Small intestine (tissue), 7 donors: ENCODE data around the gene FOXF2. TPM values are rescaled to one million over a fixed set of nuclear protein-coding genes. Genes with fewer than 3 reads are reported as not detected.
"Not testable (repeated sequence)": the region's sequence is repeated elsewhere in the genome, so short reads cannot be mapped to it uniquely, and the experiment has no call there.

Experiments used
- DNase-seq, 2 donors: peaks; one replicate each; pipeline versions ENCODE4 v3.0.0 to v3.0.0-alpha.2; 2013
- FAIRE-seq: peaks from 2 replicates; lab custom pipeline; 2012; peaks lifted over from hg19 to GRCh38; lab: Jason Lieb, UNC
- H3K27ac ChIP-seq, 3 donors: one replicate each; pipeline ENCODE4 v1.5.1; 2013; ENCODE audit warnings: low read length in 2 of 3, mild to moderate bottlenecking in 2 of 3, control low read depth in 1 of 3, inconsistent platforms in 1 of 3, low read depth in 1 of 3, moderate library complexity in 1 of 3
- H3K27me3 ChIP-seq, 3 donors: one replicate each; pipeline ENCODE4 v1.6.1; 2013; ENCODE audit warnings: low read length in 3 of 3, inconsistent platforms in 1 of 3; ENCODE audit not compliant: control insufficient read depth in 3 of 3, insufficient read depth in 3 of 3
- H3K36me3 ChIP-seq, 3 donors: one replicate each; pipeline ENCODE4 v1.6.1; 2013; ENCODE audit warnings: low read length in 3 of 3, inconsistent platforms in 1 of 3, low read depth in 1 of 3, mild to moderate bottlenecking in 1 of 3, moderate library complexity in 1 of 3; ENCODE audit not compliant: control insufficient read depth in 3 of 3, insufficient read depth in 2 of 3
- H3K4me1 ChIP-seq, 3 donors: one replicate each; pipeline ENCODE4 v1.6.1; 2013; ENCODE audit warnings: low read length in 2 of 3, inconsistent platforms in 1 of 3, low read depth in 1 of 3, mild to moderate bottlenecking in 1 of 3, moderate library complexity in 1 of 3; ENCODE audit not compliant: control insufficient read depth in 3 of 3, insufficient read depth in 2 of 3
- H3K4me3 ChIP-seq, 3 donors: one replicate each; pipeline ENCODE4 v1.5.1; 2013; ENCODE audit warnings: low read length in 3 of 3, control low read depth in 1 of 3, inconsistent platforms in 1 of 3, low read depth in 1 of 3, mild to moderate bottlenecking in 1 of 3, moderate library complexity in 1 of 3
- H3K9me3 ChIP-seq, 2 donors: one replicate each; pipeline ENCODE4 v1.6.1; 2013; ENCODE audit warnings: low read depth in 1 of 2, low read length in 1 of 2; ENCODE audit not compliant: control insufficient read depth in 2 of 2, insufficient read depth in 1 of 2
- WGBS, 3 donors: extraction: QIAGEN DNeasy Blood & Tissue Kit; methylation state at CpG; one replicate each; pipeline ENCODE4 v1.1.7; 2013; 5-methylcytosine and 5-hydroxymethylcytosine counted together
- polyA plus RNA-seq, 4 donors: library from polyadenylated mRNA; stranded (reverse) in 3 of 4; unstranded in 1 of 4; fragments of 200-250 nt in 3 of 4; fragments of 120-200 nt in 1 of 4; gene quantifications; one replicate each; pipeline versions ENCODE4 v1.2.1 to v1.2.3, GENCODE V29; 2013
- donor health status: healthy with polysubstance abuse.
- donor health status: control.
- donor health status: control.
- donor health status: Bipolar disorder and iron deficiency.
- donor health status: healthy.

The FOXF2 gene
- polyA plus RNA-seq, 4 donors: 0.45 to 23.3 (median 8.3) TPM

DNA sequence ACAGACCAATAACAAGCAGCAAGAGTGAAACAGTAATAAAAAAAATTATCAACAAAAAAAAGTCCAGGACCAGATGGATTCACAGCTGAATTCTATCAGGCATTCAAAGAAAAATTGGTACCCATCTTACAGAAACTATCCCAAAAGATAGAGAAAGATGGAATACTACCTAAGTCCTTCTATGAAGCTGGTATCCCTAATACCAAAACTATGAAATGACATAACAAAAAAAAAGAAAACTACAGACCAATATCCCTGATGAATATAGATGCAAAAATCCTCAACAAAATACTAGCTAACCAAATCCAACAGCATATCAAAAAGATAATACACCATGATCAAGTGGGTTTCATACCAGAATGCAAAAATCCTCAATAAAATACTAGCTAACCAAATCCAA is 34.3 kb upstream of the FOXF2 start:
- not testable (repeated sequence) for DNase-seq, H3K9me3 ChIP-seq, H3K4me3 ChIP-seq, H3K4me1 ChIP-seq, H3K36me3 ChIP-seq, FAIRE-seq, H3K27ac ChIP-seq, H3K27me3 ChIP-seq

GRCh38 chr6:1361717-1362116 is 27.7 kb upstream of the FOXF2 start:
- not testable (repeated sequence) for H3K4me1 ChIP-seq, H3K4me3 ChIP-seq, H3K27ac ChIP-seq, FAIRE-seq, H3K9me3 ChIP-seq, H3K36me3 ChIP-seq, DNase-seq
- WGBS, 3 donors: 78 to 90% (median 80%) methylated on average over 4 of the region's 4 CpGs
- H3K27me3 ChIP-seq: peaks cover 0 to 17% (median 2%) of the 10 kb centered on the region in 3 donors

GRCh38 chr6:1362643-1363042 is 26.7 kb upstream of the FOXF2 start:
- Histone ChIP-seq H3K4me3 (no peak overlapping the region), H3K9me3 (no peaks in the 10 kb centered on the region), H3K27me3 (peaks cover 0 to 20% (median 2%) of the 10 kb centered on the region in 3 donors), H3K27ac (no peak overlapping the region), H3K36me3 (no peaks in the 10 kb centered on the region), H3K4me1 (no peaks in the 10 kb centered on the region)
- no peak for DNase-seq
- FAIRE-seq: no peak
- 83 to 89% (median 83%) methylated on average over 9 of the region's 9 CpGs for WGBS, 3 donors

GRCh38 chr6:1363298-1363697 is 26.1 kb upstream of the FOXF2 start:
- Histone ChIP-seq H3K27me3 (peaks cover 0 to 26% (median 2%) of the 10 kb centered on the region in 3 donors), H3K4me1 (no peaks in the 10 kb centered on the region), H3K9me3 (no peaks in the 10 kb centered on the region), H3K4me3 (no peak overlapping the region), H3K27ac (no peak overlapping the region), H3K36me3 (no peaks in the 10 kb centered on the region)
- WGBS, 3 donors: 80 to 90% (median 84%) methylated on average over 4 of the region's 4 CpGs
- no peak for DNase-seq
- no peak for FAIRE-seq

DNA sequence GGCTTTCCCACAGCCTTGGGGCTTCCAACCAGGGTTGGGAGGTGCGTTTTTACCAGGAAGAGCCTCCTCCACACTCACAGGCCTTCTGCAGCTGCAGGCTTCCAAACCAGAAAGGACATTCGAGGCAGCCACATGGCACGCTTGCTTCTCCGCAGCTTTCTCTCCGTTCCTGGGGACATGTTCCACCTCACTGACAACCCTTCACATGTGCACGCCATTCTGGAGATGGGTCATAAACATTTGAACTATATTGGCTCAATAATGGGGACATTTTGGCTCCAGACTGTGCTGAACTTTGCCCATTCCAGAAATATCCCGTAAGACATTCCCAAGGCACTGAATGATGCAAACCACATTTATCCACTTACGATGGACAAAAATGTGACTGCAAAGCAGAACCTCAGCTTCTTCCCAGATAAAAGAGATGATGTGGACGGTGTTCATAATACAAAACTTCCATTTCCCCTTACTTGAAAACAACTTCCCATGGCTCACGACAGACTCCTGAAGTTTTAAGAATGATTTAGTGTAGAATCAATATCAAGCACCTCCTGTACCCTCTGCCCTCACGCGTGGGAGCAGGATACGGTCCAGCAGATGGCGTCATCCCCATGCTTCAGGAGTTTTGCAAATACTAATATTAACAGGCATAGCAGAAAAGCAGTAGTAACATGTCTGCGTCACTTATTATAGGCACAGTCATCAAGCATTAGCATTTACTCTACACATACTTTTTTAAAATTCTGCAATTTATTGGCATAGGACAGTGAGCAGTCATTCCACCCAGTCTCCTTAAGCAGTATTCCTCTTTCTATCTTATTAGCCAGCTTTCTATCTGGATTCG is 25.4 kb upstream of the FOXF2 start:
- H3K27ac ChIP-seq: peak overlapping the region in 1 of 3 donors; percentile 32
- DNase-seq (peak in 1 of 2 donors; percentile 10), FAIRE-seq (no peak)

DNA sequence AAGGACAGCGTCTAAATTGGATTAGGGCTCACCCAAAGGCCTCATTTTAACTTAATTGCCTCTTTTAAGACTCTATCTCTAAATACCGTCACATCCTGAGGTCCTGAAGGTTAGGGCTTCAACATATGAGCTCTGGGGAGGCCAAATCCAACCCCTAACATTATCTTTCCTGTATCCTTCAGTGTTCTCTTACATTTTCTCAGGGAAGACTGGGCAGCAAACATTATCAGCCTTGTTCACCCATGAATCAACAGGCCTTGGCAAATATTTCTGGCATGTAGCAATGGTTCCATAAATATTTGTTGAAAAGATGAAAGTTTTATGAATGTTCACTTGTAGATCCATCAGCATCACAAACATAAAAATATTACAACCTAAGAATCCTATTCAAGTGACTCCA is 24.6 kb upstream of the FOXF2 start:
- DNase-seq: no peak
- Histone ChIP-seq H3K9me3 (peaks cover 0 to 2% of the 10 kb centered on the region in 2 donors), H3K4me1 (no peaks in the 10 kb centered on the region), H3K4me3 (no peak overlapping the region), H3K27ac (peak overlapping the region in 1 of 3 donors; percentile 32), H3K36me3 (no peaks in the 10 kb centered on the region), H3K27me3 (peaks cover 0 to 34% (median 4%) of the 10 kb centered on the region in 3 donors)
- WGBS, 3 donors: 60 to 67% (median 62%) methylated on average over 2 of the region's 2 CpGs
- FAIRE-seq: no peak

More for the DNA sequence above, 25.4 kb upstream of the FOXF2 start:
- Histone ChIP-seq H3K4me1 (no peaks in the 10 kb centered on the region), H3K9me3 (no peaks in the 10 kb centered on the region), H3K4me3 (no peak overlapping the region), H3K36me3 (no peaks in the 10 kb centered on the region), H3K27me3 (peaks cover 0 to 30% (median 2%) of the 10 kb centered on the region in 3 donors)
- 44 to 47% (median 46%) methylated on average over 16 of the region's 16 CpGs for WGBS, 3 donors

GRCh38 chr6:1365686-1366085 is 23.7 kb upstream of the FOXF2 start:
- peaks cover 0 to 33% (median 4%) of the 10 kb centered on the region in 3 donors for H3K27me3 ChIP-seq
- peaks cover 0 to 5% of the 10 kb centered on the region in 2 donors for H3K9me3 ChIP-seq
- DNase-seq (no peak), FAIRE-seq (no peak)
- H3K36me3 ChIP-seq: no peaks in the 10 kb centered on the region
- H3K27ac ChIP-seq: peak overlapping the region in 1 of 3 donors; percentile 38
- WGBS, 3 donors: 62 to 84% (median 81%) methylated on average over 6 of the region's 6 CpGs
- no peaks in the 10 kb centered on the region for H3K4me1 ChIP-seq
- H3K4me3 ChIP-seq: no peak overlapping the region

GRCh38 chr6:1367771-1368170 is 21.6 kb upstream of the FOXF2 start:
- H3K36me3 ChIP-seq: no peaks in the 10 kb centered on the region
- no peak overlapping the region for H3K4me3 ChIP-seq
- WGBS, 3 donors: 83 to 91% (median 91%) methylated on average over 9 of the region's 9 CpGs
- H3K9me3 ChIP-seq: peaks cover 0 to 10% of the 10 kb centered on the region in 2 donors
- peaks cover 0 to 34% (median 5%) of the 10 kb centered on the region in 3 donors for H3K27me3 ChIP-seq
- no peak overlapping the region for H3K27ac ChIP-seq
- DNase-seq: no peak
- FAIRE-seq: no peak
- H3K4me1 ChIP-seq: no peaks in the 10 kb centered on the region
